Measurements from ENCODE around the gene PFDN6. TPM values are rescaled to one million over a fixed set of nuclear protein-coding genes. Genes with fewer than 3 reads are reported as not detected.

The PFDN6 gene
- total RNA-seq, 6 experiments from 2014 or later, result 23.8 to 35.2 (median 27.5) TPM

DNA sequence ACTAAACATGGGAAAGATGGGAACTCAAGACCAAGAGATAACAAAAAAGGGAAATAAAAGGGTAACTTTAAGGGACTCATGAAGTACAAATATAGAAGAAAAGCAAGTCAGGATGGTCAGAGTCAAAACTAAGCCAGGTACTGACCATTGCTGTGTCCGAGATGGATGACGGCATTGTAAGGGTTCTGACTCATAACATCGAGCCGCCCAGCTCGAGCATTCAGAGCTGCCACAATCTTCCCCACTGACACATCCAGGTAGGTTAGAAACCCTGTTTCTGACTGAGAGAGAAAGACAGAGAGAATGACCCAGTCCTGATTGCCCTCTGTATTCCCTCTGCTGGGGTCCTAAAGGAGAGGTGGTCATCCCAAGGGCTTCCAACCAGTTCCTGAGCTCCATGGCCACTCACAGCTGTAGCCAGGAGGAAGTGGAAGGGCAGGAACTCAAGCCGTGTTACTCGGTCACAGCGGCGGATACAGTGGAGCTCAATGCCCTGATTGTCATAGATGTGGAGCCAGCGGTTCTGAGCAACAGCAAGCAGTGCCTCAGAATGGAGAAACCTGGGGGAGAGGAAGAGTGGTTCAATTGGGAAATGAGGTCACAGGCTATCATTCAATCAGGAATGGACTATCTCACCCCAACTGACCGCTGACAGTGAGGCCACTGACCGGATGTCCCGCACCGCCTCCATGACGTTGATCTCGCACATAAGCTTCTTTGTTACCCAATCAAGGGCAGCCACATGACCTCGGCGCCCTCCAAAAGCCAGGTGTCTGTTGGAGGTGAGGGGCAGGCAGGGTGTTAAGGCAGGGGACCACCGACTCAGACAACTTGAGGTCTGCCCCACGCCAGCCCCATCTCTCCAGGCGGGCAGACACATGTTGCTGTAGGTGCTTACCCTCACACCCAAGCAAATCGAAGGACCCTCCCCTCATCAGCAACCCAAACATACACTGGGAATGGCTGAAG is 2.2 kb upstream of the PFDN6 start:
- H3K9me3 ChIP-seq, result no peaks in the 10 kb centered on the region
- TF ChIP-seq, protein P1, sequence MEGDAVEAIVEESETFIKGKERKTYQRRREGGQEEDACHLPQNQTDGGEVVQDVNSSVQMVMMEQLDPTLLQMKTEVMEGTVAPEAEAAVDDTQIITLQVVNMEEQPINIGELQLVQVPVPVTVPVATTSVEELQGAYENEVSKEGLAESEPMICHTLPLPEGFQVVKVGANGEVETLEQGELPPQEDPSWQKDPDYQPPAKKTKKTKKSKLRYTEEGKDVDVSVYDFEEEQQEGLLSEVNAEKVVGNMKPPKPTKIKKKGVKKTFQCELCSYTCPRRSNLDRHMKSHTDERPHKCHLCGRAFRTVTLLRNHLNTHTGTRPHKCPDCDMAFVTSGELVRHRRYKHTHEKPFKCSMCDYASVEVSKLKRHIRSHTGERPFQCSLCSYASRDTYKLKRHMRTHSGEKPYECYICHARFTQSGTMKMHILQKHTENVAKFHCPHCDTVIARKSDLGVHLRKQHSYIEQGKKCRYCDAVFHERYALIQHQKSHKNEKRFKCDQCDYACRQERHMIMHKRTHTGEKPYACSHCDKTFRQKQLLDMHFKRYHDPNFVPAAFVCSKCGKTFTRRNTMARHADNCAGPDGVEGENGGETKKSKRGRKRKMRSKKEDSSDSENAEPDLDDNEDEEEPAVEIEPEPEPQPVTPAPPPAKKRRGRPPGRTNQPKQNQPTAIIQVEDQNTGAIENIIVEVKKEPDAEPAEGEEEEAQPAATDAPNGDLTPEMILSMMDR (IDR thresholded peaks at IDR 0.05), result no peak
- TF ChIP-seq POLR2A (IDR thresholded peaks at IDR 0.05), result no peak
- ATAC-seq (no peak), DNase-seq (no peak)
- no peak overlapping the region for H3K27ac ChIP-seq
- 79% methylated on average over 15 of the region's 22 CpGs for WGBS (ENCODE audit: insufficient coverage, low coverage, low lambda C conversion rate, missing lambda C conversion rate)
- H3K27me3 ChIP-seq, result no peaks in the 10 kb centered on the region
- H3K4me3 ChIP-seq, result no peak overlapping the region
- peaks cover 0 to 16% (median 8%) of the 10 kb centered on the region in 4 donors for H3K4me1 ChIP-seq
- intact Hi-C loops (cut with DNase I), result no loop called here
- peaks cover 0 to 48% (median 10%) of the 10 kb centered on the region in 4 donors for H3K36me3 ChIP-seq

DNA sequence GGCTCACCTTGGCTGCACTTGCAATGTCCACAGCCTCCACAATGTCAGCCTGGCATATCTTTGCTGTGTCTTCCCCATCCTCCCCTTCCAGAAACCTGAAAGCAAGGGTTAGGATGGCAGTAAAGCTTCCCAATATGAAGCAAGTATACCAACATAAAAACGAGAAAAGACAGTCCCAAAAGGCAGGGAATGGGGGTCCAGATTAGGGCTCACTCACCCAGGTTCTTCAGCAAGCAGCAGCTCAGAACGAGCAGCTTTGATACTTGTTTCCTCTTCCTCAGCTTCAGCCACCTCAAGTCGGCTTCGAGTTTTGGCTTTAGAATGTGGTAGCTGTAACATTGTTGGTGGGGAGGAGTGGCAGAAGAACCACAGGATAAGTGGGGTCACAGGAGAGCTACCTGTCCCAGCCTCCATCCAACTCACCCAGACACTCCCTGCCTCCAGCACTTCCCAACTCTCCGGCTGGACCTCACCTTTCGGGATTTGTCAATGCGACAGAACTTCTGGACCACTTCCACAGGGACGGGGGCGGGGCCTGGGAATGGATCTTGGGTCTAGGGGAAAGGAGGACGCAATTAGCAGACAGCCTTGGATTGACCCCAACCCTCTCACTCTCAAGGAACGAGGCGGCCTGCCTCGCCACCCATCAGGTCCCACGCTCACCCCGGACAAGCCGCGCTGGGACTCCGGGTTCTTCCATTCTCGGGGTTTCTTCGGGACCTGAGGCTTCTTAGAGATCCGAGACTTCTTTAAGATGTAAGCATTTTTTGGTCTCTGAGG is 1.1 kb upstream of the PFDN6 start:
- H3K27ac ChIP-seq, result peak overlapping the region in 2 of 3 donors; percentile 69 to 72
- peak overlapping the region; percentile 79 to 94 (median 91) for H3K4me3 ChIP-seq
- TF ChIP-seq, protein P1 (IDR thresholded peaks at IDR 0.05), result no peak
- TF ChIP-seq POLR2A (IDR thresholded peaks at IDR 0.05), result no peak
- ATAC-seq (no peak), DNase-seq (peak in 1 of 3 donors; percentile 49)
- WGBS (ENCODE audit: insufficient coverage, low coverage, low lambda C conversion rate, missing lambda C conversion rate), result 11% methylated on average over 21 of the region's 21 CpGs
- peaks cover 0 to 49% (median 12%) of the 10 kb centered on the region in 4 donors for H3K36me3 ChIP-seq
- peaks cover 0 to 16% (median 8%) of the 10 kb centered on the region in 4 donors for H3K4me1 ChIP-seq
- no peaks in the 10 kb centered on the region for H3K9me3 ChIP-seq
- intact Hi-C loops (cut with DNase I), result no loop called here
- H3K27me3 ChIP-seq, result no peaks in the 10 kb centered on the region

DNA sequence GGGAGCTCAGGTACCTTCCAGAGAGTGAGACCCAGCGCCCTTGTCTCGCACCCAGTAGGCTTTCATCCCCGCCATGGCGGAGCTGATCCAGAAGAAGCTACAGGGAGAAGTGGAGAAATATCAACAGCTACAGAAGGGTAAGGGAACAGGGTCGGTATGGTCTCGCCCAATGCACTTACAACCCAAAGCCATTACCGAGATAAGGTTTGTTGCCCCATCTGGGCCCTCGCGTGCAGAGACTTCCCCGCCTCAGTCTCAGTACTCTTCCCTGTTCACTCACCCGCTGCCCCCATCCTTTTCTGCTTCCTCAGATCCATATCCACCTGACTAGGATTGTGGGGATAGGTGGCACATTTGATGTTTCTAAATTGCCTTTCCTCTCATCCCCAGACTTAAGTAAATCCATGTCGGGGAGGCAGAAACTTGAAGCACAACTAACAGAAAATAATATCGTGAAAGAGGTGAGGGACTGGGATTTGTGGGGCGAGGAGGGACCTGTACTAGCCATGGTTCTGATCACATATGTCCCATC is 449 bp downstream of the PFDN6 start:
- no peaks in the 10 kb centered on the region for H3K9me3 ChIP-seq
- H3K27ac ChIP-seq, result peak overlapping the region; percentile 67 to 72 (median 69)
- DNase-seq (no peak), ATAC-seq (no peak)
- H3K4me1 ChIP-seq, result peaks cover 0 to 16% (median 8%) of the 10 kb centered on the region in 4 donors
- TF ChIP-seq POLR2A (IDR thresholded peaks at IDR 0.05), result no peak
- TF ChIP-seq, protein P1 (IDR thresholded peaks at IDR 0.05), result no peak
- WGBS (ENCODE audit: insufficient coverage, low coverage, low lambda C conversion rate, missing lambda C conversion rate), result 7% methylated on average over 13 of the region's 14 CpGs
- peak overlapping the region; percentile 79 to 94 (median 91) for H3K4me3 ChIP-seq
- H3K27me3 ChIP-seq, result no peaks in the 10 kb centered on the region
- peaks cover 0 to 44% (median 10%) of the 10 kb centered on the region in 4 donors for H3K36me3 ChIP-seq
- intact Hi-C loops (cut with DNase I), result no loop called here

DNA sequence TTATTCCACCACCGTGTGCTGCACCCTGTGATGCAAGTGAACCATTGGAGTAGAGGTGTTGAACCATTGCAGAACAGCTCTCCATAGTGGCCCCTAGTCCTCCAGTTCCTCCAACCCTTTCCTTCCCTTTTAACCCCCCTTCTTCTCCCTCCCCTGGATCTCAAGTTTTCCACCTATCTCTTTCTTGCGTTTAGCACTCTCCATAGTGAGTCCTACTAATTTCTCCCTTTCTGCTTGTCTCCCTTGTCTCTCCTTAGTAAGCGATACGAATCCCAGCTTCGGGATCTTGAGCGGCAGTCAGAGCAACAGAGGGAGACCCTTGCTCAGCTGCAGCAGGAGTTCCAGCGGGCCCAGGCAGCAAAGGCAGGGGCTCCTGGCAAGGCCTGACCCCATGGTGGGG is 1.1 kb downstream of the PFDN6 start:
- DNase-seq (no peak), ATAC-seq (no peak)
- H3K27me3 ChIP-seq, result no peaks in the 10 kb centered on the region
- WGBS (ENCODE audit: insufficient coverage, low coverage, low lambda C conversion rate, missing lambda C conversion rate), result 68% methylated on average over 7 of the region's 7 CpGs
- no peak overlapping the region for H3K27ac ChIP-seq
- TF ChIP-seq, protein P1 (IDR thresholded peaks at IDR 0.05), result no peak
- no peak for TF ChIP-seq POLR2A (IDR thresholded peaks at IDR 0.05)
- intact Hi-C loops (cut with DNase I), result no loop called here
- no peaks in the 10 kb centered on the region for H3K9me3 ChIP-seq
- H3K4me1 ChIP-seq, result peaks cover 0 to 16% (median 8%) of the 10 kb centered on the region in 4 donors
- H3K36me3 ChIP-seq, result peaks cover 0 to 40% (median 10%) of the 10 kb centered on the region in 4 donors
- H3K4me3 ChIP-seq, result peak overlapping the region in 2 of 3 donors; percentile 79 to 91

Measured in right lobe of liver (tissue), 6 donors.